GM21786 (cell line): ENCODE results near the gene MED15.
A peak's percentile ranks its signal among the peaks of the same experiment; 100 is the strongest.
"Not testable (repeated sequence)": the region's sequence is repeated elsewhere in the genome, so short reads cannot be mapped to it uniquely, and the experiment has no call there.

Source experiments
- ATAC-seq: cut with Tn5 transposase; IDR thresholded peaks from one replicate; pipeline ENCODE4 v1.9.1; 2021; ENCODE audit not compliant: unreplicated experiment

Gene MED15, protein sequence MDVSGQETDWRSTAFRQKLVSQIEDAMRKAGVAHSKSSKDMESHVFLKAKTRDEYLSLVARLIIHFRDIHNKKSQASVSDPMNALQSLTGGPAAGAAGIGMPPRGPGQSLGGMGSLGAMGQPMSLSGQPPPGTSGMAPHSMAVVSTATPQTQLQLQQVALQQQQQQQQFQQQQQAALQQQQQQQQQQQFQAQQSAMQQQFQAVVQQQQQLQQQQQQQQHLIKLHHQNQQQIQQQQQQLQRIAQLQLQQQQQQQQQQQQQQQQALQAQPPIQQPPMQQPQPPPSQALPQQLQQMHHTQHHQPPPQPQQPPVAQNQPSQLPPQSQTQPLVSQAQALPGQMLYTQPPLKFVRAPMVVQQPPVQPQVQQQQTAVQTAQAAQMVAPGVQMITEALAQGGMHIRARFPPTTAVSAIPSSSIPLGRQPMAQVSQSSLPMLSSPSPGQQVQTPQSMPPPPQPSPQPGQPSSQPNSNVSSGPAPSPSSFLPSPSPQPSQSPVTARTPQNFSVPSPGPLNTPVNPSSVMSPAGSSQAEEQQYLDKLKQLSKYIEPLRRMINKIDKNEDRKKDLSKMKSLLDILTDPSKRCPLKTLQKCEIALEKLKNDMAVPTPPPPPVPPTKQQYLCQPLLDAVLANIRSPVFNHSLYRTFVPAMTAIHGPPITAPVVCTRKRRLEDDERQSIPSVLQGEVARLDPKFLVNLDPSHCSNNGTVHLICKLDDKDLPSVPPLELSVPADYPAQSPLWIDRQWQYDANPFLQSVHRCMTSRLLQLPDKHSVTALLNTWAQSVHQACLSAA

DNA sequence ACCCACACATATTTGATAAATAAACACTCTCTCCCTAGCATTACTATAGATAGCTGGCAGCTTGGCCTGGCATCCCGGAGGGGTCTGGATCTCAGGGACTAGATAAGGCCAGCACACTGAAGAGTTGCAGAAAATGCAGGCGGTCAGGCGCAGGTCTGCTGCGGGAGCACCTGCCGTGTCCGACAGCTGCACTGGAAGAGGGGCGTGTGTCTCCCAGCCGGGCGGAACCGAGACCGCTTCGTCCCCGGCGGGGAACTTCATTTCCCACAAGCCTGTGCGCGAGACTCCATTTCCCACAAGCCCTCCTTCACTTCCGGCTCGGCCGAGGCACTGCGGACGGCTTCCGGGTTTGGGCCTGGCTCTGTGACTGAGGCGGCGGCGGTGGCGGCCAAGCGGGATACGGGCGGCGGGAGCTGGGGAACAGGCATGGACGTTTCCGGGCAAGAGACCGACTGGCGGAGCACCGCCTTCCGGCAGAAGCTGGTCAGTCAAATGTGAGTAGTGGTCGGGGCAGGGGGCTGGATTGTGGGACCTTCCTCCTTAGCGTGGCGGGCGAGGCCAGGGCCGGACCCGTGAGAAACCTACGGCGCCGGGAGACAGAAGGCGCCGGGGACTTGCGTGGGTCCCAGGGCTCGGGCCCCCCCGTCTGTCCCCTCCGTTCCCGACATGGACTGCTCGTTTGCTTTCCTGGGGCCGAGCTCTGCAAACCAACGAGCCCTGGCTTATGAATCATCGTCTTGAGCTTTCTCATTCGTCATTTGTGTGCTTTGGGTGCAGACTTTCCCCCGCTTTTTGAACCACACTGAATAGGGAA is at the start of gene MED15:
TSS of gene MED15 (plus strand) at position 358 of the 814 bp plus-strand sequence. CDS start at position 427, 69 bp downstream.
- ATAC-seq: peak; percentile 73

DNA sequence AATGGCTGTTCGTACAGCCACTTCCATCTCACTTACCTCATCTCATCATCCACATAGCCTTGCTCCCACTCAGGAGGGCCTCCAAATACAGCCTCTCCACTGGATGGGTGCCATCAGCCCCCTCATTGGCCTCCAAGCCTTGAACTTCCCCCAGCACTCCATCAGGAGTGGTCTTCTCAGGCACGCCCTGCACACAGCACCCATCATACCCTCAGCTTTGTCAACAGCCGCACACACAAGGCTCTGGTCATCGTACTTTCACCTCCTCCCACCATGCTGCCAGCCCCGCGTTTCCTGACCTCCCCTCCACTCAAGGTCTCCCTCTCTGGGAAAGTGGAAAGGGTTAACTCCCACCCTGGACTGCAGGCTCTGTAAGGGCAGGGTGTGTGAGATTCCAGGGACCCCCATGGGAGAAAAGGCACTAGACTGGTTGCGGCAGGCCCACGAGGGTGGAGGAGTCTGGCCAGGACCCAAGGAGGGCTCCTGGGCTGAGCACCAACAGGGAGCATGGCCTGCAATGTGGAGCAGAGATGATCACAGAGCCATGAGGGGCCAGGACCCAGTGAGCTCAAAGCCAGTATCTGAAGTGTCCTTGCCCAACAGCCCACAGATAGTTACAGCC is 48.8 kb upstream of the MED15 start:
- no peak for ATAC-seq

DNA sequence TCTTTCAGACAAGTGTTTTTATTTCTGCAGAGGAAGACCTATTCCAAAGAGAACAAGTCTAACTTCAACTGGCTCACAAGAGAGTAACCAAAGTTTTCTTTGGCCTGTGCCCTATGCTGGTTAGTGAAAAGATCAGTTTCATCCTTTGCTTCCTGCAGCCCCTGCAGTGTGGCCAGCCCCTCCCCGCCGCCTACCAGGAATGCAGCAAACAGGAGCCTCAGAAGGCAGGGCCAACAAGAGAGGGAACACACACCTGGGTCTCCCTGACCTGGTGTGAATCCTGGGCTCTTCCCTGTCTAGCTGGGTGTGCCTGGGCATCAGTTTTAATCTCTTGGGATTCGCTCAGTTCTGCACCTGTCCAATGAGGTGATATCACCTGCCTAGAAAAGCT is 48.3 kb upstream of the MED15 start:
- no peak for ATAC-seq

DNA sequence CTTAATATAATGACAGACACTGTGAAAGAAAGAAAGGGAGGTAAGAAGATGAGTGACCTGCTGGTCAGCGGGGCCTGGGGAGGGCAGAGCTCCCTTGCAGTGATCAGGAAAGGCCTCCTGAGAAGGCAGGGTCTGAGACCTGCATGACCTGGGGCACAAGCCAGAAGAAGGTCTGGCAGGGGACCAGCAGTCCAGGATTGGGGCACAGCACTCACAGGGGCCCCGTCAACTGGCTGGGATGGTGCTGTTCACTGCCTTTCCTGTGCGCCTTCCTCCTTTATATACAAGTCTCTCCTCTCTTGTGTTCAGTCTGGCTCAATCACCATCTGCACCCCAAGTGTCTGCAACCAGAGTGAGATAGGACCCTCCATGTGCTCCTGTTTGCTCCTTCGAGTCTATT is 47.5 kb upstream of the MED15 start:
- ATAC-seq: no peak

DNA sequence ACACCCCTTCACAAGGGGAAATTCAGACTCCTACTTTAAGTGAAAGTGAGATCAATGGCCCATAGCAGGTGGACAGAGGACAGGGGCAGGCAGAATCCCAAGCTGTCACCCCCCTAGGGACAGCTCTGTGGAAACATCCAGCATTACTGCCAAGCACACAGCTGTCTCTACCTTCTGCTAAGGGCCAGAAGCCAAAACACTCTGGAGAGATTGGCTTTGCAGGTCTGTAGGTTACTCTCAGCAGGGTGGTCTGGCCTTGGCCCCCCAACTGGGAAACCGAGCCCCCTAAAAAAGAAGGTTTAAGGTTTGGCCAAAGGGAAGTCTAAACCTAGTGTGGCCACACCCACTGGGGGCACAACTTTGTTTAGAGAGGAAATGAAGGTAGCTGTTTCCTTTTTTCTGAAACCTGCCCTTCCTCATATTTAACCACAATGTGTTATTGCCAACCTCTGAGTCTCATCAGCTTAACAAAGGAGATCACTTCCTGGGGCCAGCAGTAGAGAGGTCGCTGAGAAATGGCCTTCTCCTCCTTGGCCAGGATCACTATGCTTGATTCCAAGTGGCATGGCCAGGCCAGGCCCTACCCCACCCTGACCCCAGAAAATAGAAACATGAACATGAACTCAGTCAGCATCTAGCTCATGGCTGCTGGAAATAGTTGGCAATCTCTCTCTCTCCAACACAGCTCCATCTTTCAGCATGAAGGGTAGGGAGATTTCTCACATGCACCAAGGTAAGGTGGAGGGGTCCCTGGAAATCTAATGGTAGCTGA is 43.9 kb upstream of the MED15 start:
- no peak for ATAC-seq

DNA sequence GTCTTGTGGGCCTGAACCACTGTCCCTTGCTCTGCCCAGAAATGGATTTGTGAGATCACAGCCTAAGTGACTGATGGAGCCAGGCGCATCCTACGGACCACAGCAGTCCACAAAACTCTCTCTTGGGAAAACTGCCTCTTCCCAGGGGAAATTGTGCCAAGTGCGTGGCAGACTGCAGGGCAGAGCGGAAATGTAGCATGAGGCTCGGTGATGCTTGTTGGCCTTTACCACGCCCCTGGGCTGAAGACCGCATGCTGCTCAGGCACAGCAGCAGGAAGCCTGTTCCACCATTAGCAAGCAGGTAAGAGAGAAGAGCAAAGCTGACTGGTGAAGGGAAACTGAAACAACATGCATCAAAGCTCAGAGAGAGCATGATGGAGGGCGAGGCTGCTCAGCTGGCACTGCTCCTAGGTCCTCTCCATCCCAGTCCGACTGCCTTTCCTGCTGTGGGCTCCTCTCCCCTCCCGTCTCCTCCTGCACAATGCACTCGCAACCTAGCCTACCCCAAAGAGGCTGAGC is 43.3 kb upstream of the MED15 start:
- ATAC-seq: no peak

DNA sequence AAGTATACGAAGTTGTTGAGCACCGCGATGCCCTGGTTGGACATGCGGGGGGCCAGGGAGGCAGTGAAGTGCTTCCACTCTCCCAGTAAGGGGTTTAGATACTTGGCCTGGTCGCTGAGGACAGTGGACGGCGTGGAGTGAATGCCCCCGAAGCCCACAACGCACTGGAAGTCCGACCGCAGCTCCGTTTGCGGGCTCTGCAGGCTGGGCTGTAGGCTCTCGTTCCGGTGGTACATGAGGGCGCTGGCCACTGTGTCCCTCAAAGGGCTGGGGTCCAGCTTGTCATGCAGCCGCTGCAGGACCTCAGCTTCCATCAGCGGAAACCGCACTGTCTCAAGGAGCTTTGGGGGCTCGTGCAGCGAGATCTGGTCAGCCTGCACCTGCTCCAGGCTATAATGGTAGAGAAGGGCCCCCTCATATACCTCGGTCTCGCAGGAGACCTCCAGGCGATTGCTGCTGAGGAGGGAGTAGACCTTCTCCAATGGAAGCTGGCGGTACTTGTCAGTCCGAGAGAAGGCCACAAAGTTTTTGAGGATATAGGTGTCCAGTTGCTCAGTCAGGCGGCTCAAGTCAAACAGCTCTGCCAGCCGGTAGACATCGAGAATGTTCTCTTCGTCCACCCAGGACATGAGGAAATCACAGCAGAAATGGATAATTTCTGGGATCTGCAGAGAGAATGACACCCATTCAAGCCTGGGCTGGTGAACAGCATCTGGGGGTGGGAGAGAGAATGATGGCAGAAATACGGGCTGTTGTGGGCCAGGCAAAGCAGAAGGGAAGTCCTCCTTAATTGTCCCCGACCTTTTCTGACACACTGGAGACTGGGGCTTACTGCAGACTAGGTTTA is 42.3 kb upstream of the MED15 start:
- no peak for ATAC-seq

DNA sequence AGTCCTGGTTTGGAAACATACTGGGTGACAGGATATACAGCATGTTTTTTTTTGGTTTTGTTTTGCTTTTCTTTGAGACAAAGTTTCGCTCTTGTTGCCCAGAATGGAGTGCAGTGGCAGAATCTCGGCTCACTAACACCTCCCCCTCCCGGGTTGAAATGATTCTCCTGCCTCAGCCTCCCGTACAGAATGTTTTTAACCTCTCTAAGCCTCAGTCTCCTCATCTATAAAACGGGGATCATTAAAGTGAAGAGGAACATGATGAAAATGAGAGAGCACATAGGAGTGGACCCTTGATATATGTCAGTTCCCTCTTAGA is 41.7 kb upstream of the MED15 start:
- ATAC-seq: no peak

DNA sequence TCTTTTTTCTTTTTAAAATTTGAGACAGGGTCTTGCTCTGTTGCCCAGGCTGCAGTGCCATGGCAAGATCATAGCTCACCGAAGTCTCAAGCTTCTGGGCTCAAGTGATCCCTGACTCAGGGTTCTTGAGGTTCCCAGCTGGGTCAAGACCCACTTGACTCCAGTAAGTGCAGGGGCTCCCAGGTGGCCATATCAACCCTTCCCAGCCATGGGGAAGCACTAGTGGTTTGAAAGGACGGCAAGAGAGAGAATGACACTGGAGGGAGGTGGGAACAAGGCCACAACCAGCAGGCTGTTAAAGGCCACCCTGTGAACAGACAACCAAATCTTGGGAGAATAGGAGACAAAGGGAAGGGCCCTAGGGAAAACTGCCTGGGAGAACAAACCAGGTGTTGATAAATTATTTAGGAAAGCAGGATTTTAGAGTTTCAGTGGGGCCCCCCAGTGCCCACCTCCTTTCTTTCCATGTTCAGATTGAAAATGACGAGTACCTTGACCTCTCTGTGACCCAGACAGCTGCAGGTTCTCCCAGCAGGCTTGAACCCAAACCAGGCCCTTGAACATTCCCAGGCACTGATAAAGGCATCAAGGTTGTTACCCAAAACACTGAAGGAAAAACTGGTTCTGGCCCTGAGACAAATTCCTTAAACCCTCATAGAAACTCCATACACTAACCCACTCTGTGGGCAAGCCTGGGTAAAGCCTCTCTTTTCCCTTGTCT is 40.6 kb upstream of the MED15 start:
- no peak for ATAC-seq

DNA sequence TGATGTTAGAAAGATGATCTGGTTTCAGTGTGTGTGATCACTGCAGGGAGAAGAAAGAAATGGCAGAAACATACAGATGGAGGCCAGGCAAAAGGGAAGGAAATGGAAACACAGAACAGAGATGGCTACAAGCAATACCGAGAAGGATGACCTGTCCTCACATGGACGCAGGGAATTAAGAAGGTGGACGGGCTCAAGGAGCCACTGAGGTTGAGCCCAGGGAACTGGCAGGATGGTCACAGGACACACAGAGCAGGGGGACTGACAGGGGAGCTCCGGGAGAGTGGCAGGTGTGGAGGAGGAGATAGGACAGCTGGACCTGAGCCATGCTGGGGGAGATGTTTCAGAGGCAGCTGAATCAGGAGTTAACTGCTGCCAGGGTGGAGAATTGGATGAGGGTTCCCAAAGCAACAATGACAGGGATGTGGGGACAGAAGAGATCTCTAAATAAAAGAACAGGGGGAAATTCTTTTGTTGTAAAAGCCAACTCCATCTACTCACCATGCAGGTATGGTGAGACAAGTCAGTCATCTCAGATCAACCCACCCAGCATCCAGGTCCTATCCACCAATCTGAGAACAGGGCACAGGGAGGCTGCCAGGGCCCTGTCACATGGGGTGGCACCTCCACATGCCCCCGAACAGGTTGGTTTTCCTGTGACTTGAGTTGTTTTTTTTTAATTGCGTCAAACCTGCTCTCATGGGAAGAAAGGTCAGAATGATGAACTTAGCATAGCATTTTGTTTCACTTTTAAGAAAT is 38.1 kb upstream of the MED15 start:
- no peak for ATAC-seq

DNA sequence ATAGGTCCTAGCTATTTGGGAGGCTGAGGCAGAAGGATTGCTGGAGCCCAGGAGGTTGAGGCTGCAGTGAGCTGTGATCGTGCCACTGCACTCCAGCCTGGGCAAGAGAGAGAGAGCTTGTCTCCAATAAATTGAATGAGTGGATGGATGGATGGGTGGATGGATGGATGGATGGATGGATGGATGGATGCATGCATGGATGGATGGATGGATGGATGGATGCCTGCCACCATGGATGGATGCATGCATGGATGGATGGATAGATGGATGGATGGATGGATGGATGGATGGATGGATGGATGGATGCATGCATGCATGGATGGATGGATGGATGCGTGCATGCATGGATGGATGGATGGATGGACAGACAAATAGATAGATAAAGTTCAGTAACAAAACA is 36.9 kb upstream of the MED15 start:
- not testable (repeated sequence) for ATAC-seq

DNA sequence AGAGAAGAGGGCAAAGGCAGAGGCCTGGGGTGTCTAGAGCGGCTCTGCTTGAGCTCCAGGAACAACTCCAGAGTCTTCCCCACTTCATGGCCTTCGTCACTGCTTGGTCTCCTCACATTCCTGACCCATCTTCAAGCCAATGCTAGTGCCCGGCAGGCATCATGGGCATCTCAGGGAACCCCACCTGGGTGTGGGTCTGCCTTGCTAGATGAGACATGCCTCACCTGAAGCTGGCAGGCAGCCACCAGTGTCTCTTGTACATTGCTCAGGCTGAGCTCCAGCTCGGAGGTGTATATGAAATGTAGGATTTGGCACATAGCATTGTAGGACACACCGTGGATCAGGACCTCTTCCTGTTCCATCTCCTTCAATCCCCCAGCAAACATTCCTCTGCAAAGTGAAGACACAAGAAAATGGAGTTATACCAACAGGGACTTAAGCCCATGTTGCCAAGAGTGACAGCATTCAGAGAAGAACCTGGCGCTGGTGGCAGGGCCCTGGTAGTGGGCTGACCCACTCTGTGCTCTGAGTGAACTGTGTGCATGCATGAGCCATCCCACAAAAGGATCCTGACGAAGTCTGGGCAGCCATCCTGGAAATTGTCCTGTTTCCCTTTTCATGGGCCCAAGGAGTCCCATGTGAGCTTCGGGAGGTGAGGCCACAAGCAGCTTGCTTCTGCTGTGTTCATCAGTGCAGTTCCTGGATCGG is 36.1 kb upstream of the MED15 start:
- no peak for ATAC-seq

DNA sequence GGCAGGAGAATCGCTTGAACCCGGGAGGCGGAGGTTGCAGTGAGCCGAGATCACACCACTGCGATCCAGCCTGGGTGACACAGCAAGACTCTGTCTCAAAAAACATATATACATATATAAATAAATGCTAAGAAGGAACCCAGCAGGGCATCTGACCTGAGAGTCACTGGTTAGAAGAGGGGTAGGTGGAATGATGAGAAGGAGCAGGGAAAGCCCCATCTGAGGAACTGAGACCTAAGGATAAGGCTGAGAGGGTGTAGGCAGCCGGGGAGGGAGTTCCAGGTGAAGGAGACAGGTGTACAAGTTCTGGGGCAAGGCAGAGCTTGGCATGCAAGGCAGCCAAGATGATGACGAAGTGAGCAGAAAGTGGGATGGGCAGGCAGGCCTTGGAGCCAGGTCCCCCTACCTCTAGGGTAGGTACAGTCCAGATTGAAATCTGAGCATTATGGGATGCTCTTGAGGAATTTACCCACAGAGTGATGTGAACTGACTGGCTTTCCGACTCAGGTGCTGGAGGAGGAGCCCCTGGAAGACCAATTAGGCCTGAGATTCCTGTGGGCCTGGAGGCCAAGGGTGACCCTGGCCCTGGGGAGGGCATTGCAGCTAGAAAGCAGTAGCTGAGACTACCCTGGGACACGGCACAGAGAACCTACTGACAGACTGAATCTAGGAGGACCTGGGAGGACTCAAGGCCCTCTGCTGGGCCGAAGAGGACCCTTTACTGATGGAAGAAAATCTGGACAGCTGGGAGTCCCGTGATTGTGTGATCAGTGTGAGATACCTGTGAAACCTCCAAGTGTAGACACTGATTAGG is 34.6 kb upstream of the MED15 start:
- no peak for ATAC-seq

DNA sequence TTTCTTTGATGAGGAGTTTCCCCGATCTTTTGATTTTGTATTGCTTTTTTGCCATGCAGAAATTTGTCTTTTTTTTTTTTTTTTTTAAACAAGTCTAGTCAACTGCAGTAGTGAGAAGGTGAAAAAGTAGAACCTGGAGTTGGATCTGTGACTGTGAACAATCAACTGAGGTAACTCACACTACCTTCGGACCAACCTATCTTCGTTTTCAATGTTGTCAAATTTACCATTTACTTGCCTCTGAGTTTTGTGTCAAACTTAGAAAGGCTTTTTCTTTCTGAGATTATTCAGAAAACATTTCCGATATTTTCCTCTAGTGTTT is 32.3 kb upstream of the MED15 start:
- ATAC-seq: no peak

DNA sequence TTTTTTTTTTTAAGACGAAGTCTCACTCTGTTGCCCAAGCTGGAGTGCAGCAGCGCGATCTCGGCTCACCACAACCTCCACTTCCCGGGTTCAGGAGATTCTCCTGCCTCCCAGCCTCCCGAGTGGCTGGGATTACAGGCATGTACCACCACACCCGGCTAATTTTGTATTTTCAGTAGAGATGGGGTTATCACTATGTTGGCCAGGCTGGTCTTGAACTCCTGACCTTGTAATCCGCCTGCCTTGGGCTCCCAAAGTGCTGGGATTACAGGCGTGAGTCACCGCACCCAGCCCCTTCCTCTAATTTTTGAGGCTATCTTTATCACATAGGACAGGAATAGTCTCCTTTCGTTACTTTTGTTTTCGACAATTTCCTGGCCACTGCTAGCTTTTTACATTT is 31.8 kb upstream of the MED15 start:
- not testable (repeated sequence) for ATAC-seq

DNA sequence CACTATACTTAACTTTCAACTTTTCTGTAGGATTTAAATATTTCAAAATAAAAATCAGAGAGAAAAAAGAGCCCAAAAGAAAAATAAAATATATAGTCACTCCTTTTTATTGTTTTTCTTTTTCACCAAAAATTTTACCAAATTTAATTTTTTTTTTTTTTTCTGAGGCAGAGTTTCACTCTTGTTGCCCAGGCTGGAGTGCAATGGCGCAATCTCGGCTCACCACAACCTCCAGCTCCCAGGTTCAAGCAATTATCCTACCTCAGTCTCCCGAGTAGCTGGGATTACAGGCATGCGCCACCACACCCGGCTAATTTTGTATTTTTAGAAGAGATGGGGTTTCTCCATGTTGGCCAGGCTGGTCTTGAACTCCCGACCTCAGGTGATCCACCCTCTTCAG is 29.4 kb upstream of the MED15 start:
- not testable (repeated sequence) for ATAC-seq
